RWPE2 (cell line): ENCODE results near the gene USF2.

Experiments
- ATAC-seq: fragments of 200-7000 bp; cut with Tn5 transposase; 3 replicates; pipeline ENCODE4 v1.9.1; 2021; ENCODE audit warnings: low read depth
- DNase-seq: peaks from one replicate; pipeline ENCODE4 v3.0.0-alpha.2; 2020; ENCODE audit warnings: low spot score
- H3K27ac ChIP-seq: fragments of 450-650 bp; 2 replicates; pipeline ENCODE4 v1.5.1; 2017; ENCODE audit warnings: mild to moderate bottlenecking; ENCODE audit not compliant: poor library complexity, severe bottlenecking
- H3K27me3 ChIP-seq: fragments of 250-450 bp; sonication (Bioruptor Pico); 2 replicates; pipeline ENCODE4 v1.5.1; 2021; ENCODE audit warnings: mild to moderate bottlenecking, moderate library complexity; ENCODE audit not compliant: insufficient read depth, poor library complexity, severe bottlenecking
- H3K36me3 ChIP-seq: fragments of 250-450 bp; sonication (Bioruptor Pico); 2 replicates; pipeline ENCODE4 v1.5.1; 2020; ENCODE audit warnings: low read depth, mild to moderate bottlenecking, moderate library complexity
- H3K4me1 ChIP-seq: fragments of 250-450 bp; sonication (Bioruptor Pico); 2 replicates; pipeline ENCODE4 v1.5.1; 2021; ENCODE audit warnings: mild to moderate bottlenecking, moderate library complexity; ENCODE audit not compliant: insufficient read depth, poor library complexity, severe bottlenecking
- H3K4me3 ChIP-seq: fragments of 250-450 bp; sonication (Bioruptor Pico); 2 replicates; pipeline ENCODE4 v1.5.1; 2021; ENCODE audit warnings: mild to moderate bottlenecking, moderate library complexity; ENCODE audit not compliant: severe bottlenecking
- H3K9me3 ChIP-seq: fragments of 250-450 bp; sonication (Bioruptor Pico); 2 replicates; pipeline ENCODE4 v1.5.1; 2021; ENCODE audit warnings: mild to moderate bottlenecking, moderate library complexity; ENCODE audit not compliant: severe bottlenecking
- CTCF ChIP-seq: fragments of 450-650 bp; IDR thresholded peaks from one replicate; pipeline ENCODE4 v1.5.1; 2017; ENCODE audit warnings: mild to moderate bottlenecking, moderate library complexity; ENCODE audit not compliant: poor library complexity, severe bottlenecking

The USF2 gene

GRCh38 chr19:35249848-35250711 lies 18.7 kb upstream of the USF2 start:
- no peak for TF ChIP-seq CTCF

GRCh38 chr19:35251456-35251855 lies 17.3 kb upstream of the USF2 start:
- no peak for DNase-seq
- no peak for ATAC-seq
- peaks cover 49% of the 10 kb centered on the region for H3K36me3 ChIP-seq
- no peaks in the 10 kb centered on the region for H3K9me3 ChIP-seq
- no peak for TF ChIP-seq CTCF
- H3K4me1 ChIP-seq = no peaks in the 10 kb centered on the region
- H3K4me3 ChIP-seq = no peak overlapping the region
- no peak overlapping the region for H3K27ac ChIP-seq
- H3K27me3 ChIP-seq = no peaks in the 10 kb centered on the region

More at GRCh38 chr19:35249848-35250711, 18.7 kb upstream of the USF2 start:
- ATAC-seq = no peak
- Histone ChIP-seq H3K27ac (peak overlapping the region; percentile 87), H3K27me3 (no peaks in the 10 kb centered on the region), H3K9me3 (no peaks in the 10 kb centered on the region), H3K4me1 (no peaks in the 10 kb centered on the region), H3K36me3 (peaks cover 41% of the 10 kb centered on the region), H3K4me3 (peak overlapping the region; percentile 54)
- DNase-seq = no peak

- H3K4me3 ChIP-seq = no peak overlapping the region
- no peak overlapping the region for H3K27ac ChIP-seq
- no peaks in the 10 kb centered on the region for H3K9me3 ChIP-seq
- H3K36me3 ChIP-seq = peaks cover 57% of the 10 kb centered on the region
- no peak for ATAC-seq
- no peaks in the 10 kb centered on the region for H3K27me3 ChIP-seq
- no peak for DNase-seq
- no peaks in the 10 kb centered on the region for H3K4me1 ChIP-seq
- TF ChIP-seq CTCF = no peak
These were observed 15.2 kb upstream of the USF2 start for GRCh38 chr19:35253316-35254286.

GRCh38 chr19:35254341-35255297 lies 14.1 kb upstream of the USF2 start:
- H3K36me3 ChIP-seq = peaks cover 64% of the 10 kb centered on the region
- no peak overlapping the region for H3K4me3 ChIP-seq
- no peak overlapping the region for H3K27ac ChIP-seq
- ATAC-seq = no peak
- H3K4me1 ChIP-seq = no peaks in the 10 kb centered on the region
- no peak for DNase-seq
- H3K27me3 ChIP-seq = no peaks in the 10 kb centered on the region
- no peak for TF ChIP-seq CTCF
- no peaks in the 10 kb centered on the region for H3K9me3 ChIP-seq
